ENCODE measurements around the gene AANAT. TPM values are rescaled to one million over a fixed set of nuclear protein-coding genes. Genes with fewer than 3 reads are reported as not detected.

The AANAT gene
- total and polyA plus RNA-seq, 4 donors: not detected

- DNase-seq (ENCODE audit: low spot score): no peak
- Histone ChIP-seq H3K27ac (ENCODE audit: low read depth in 1 of 2, low read length in 2 of 2) (no peak overlapping the region), H3K9ac (ENCODE audit: low read depth in 1 of 2, low read length in 2 of 2) (no peak overlapping the region), H3K4me1 (ENCODE audit: control insufficient read depth in 4 of 4, insufficient read depth in 4 of 4, low read length in 3 of 4) (no peaks in the 10 kb centered on the region), H3K9me3 (ENCODE audit: control insufficient read depth in 4 of 4, low read length in 3 of 4) (no peaks in the 10 kb centered on the region), H3K27me3 (ENCODE audit: control insufficient read depth in 4 of 4, insufficient read depth in 4 of 4, low read length in 3 of 4) (no peaks in the 10 kb centered on the region), H3K36me3 (ENCODE audit: control insufficient read depth in 4 of 4, insufficient read depth in 3 of 4, low read depth in 1 of 4, low read length in 3 of 4) (no peaks in the 10 kb centered on the region), H3K4me3 (ENCODE audit: low read depth in 1 of 3, low read length in 3 of 3) (no peak overlapping the region)
- TF ChIP-seq, protein P1, sequence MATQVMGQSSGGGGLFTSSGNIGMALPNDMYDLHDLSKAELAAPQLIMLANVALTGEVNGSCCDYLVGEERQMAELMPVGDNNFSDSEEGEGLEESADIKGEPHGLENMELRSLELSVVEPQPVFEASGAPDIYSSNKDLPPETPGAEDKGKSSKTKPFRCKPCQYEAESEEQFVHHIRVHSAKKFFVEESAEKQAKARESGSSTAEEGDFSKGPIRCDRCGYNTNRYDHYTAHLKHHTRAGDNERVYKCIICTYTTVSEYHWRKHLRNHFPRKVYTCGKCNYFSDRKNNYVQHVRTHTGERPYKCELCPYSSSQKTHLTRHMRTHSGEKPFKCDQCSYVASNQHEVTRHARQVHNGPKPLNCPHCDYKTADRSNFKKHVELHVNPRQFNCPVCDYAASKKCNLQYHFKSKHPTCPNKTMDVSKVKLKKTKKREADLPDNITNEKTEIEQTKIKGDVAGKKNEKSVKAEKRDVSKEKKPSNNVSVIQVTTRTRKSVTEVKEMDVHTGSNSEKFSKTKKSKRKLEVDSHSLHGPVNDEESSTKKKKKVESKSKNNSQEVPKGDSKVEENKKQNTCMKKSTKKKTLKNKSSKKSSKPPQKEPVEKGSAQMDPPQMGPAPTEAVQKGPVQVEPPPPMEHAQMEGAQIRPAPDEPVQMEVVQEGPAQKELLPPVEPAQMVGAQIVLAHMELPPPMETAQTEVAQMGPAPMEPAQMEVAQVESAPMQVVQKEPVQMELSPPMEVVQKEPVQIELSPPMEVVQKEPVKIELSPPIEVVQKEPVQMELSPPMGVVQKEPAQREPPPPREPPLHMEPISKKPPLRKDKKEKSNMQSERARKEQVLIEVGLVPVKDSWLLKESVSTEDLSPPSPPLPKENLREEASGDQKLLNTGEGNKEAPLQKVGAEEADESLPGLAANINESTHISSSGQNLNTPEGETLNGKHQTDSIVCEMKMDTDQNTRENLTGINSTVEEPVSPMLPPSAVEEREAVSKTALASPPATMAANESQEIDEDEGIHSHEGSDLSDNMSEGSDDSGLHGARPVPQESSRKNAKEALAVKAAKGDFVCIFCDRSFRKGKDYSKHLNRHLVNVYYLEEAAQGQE (IDR thresholded peaks at IDR 0.05): no peak
- TF ChIP-seq, protein P2, sequence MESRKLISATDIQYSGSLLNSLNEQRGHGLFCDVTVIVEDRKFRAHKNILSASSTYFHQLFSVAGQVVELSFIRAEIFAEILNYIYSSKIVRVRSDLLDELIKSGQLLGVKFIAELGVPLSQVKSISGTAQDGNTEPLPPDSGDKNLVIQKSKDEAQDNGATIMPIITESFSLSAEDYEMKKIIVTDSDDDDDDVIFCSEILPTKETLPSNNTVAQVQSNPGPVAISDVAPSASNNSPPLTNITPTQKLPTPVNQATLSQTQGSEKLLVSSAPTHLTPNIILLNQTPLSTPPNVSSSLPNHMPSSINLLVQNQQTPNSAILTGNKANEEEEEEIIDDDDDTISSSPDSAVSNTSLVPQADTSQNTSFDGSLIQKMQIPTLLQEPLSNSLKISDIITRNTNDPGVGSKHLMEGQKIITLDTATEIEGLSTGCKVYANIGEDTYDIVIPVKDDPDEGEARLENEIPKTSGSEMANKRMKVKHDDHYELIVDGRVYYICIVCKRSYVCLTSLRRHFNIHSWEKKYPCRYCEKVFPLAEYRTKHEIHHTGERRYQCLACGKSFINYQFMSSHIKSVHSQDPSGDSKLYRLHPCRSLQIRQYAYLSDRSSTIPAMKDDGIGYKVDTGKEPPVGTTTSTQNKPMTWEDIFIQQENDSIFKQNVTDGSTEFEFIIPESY (IDR thresholded peaks at IDR 0.05): no peak
- TF ChIP-seq HNF4A (conservative IDR thresholded peaks at IDR 0.05) (no peak), HNF4G (IDR thresholded peaks at IDR 0.05) (no peak), RAD21 (IDR thresholded peaks at IDR 0.05) (no peak), FOXA2 (IDR thresholded peaks at IDR 0.05) (no peak), EGR1 (IDR thresholded peaks at IDR 0.05; ENCODE audit: low read depth in 2 of 2) (no peak)
- WGBS: 91% methylated on average over 6 of the region's 6 CpGs
Measured at GRCh38 chr17:76439314-76439928, 28.0 kb upstream of the AANAT start.

DNA sequence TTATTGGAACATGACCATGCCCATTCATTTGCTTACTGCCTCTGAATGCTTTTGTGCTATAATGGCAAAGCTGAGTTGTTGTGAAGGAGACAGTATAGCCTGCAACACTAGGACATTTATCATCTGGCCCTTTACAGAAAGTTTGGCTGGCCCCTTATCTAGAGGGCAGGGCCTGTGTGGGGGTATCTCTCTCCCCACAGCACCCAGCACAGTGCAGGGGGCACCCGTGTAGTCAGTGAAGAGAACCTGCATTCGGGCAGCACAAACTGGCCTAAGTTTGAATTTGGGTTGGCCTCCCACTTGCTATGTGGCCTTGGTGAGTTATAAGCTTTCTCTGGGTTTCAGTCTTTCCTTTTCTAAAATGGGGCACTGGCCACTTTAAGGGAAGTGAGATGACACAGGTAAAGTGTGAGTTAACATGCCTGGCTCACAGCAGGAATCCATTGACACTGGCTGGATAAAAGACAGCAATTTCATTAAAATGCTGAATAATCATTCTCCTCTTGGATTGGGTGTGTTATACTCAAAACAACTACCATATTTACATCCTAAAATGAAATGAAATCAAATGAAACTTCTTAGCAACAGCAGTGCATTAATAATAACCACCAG lies 26.5 kb upstream of the AANAT start:
- TF ChIP-seq RXRA (IDR thresholded peaks at IDR 0.05) (no peak), RAD21 (IDR thresholded peaks at IDR 0.05) (no peak), FOXA1 (IDR thresholded peaks at IDR 0.05) (no peak), GABPA (IDR thresholded peaks at IDR 0.05 in 1 of 2, conservative IDR thresholded peaks at IDR 0.05 in 1 of 2) (no peak), TAF1 (conservative IDR thresholded peaks at IDR 0.05) (no peak), SP1 (IDR thresholded peaks at IDR 0.05) (no peak), CTCF (IDR thresholded peaks at IDR 0.05; ENCODE audit: low read depth, low read length, missing input control) (no peak), EGR1 (IDR thresholded peaks at IDR 0.05; ENCODE audit: low read depth in 2 of 2) (no peak), YY1 (IDR thresholded peaks at IDR 0.05) (no peak), HNF4G (IDR thresholded peaks at IDR 0.05) (no peak)
- TF ChIP-seq, protein P2 (IDR thresholded peaks at IDR 0.05): no peak
- TF ChIP-seq, protein P1 (IDR thresholded peaks at IDR 0.05): no peak
- TF ChIP-seq, protein P3, sequence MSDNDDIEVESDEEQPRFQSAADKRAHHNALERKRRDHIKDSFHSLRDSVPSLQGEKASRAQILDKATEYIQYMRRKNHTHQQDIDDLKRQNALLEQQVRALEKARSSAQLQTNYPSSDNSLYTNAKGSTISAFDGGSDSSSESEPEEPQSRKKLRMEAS (IDR thresholded peaks at IDR 0.05): no peak

More for the DNA sequence above, 26.5 kb upstream of the AANAT start:
- Histone ChIP-seq H3K9me3 (ENCODE audit: control insufficient read depth in 4 of 4, low read length in 3 of 4) (no peaks in the 10 kb centered on the region), H3K4me1 (ENCODE audit: control insufficient read depth in 4 of 4, insufficient read depth in 4 of 4, low read length in 3 of 4) (no peaks in the 10 kb centered on the region), H3K9ac (ENCODE audit: low read depth in 1 of 2, low read length in 2 of 2) (no peak overlapping the region), H3K4me3 (ENCODE audit: low read depth in 1 of 3, low read length in 3 of 3) (no peak overlapping the region), H3K27ac (ENCODE audit: low read depth in 1 of 2, low read length in 2 of 2) (no peak overlapping the region), H3K36me3 (ENCODE audit: control insufficient read depth in 4 of 4, insufficient read depth in 3 of 4, low read depth in 1 of 4, low read length in 3 of 4) (no peaks in the 10 kb centered on the region), H3K27me3 (ENCODE audit: control insufficient read depth in 4 of 4, insufficient read depth in 4 of 4, low read length in 3 of 4) (no peaks in the 10 kb centered on the region)
- WGBS: 95% methylated on average over 2 of the region's 2 CpGs
- no peak for DNase-seq (ENCODE audit: low spot score)

All from liver (tissue), 9 donors.